ENCODE data around the gene PTPRT. TPM values are rescaled to one million over a fixed set of nuclear protein-coding genes. Genes with fewer than 3 reads are reported as not detected.

The PTPRT gene
- polyA plus RNA-seq, 2 of the 4 experiments (the other 2 are of a cell fraction): not detected

DNA sequence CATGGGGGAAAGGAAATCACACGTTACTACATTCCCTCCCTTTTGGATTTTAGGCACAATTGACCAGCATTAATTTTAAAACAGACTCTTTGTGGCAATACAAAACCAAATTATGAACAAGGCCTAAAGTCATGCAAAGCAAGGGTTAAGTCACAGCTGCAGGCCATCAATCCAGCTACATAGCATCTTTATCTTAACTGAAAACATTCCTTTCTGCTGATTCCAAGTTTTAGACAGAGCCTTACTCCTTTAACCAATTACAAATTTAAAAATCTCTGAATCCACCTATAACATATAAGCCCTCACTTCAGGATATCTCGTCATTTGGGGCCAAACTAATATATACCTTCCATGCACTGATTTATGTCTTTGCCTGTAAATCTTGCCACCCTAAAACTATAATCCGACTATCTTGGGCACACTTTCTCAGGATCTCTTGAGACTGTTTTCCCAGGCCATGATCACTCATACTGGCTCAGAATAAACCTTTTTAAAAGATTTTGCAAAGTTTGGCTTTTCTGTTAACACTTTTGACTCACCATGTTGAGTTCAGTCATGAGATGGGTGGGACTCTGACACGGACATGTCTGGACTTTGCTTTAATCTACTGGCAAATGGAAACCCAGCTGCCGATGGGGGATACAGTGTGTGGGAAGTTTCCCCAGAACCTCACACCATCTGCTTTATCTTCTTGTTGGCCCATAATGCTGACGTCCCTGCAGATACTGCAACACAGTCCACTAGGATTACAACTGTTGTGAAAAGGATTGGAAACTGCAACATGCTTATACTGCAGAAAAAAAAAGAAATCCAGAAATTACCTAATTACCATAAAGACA lies 757.0 kb downstream of the PTPRT start:
- no peak for FAIRE-seq
- 13% methylated on average over 6 of the region's 6 CpGs for WGBS (ENCODE audit: missing lambda C conversion rate)
- CTCF ChIA-PET: no interaction called here

DNA sequence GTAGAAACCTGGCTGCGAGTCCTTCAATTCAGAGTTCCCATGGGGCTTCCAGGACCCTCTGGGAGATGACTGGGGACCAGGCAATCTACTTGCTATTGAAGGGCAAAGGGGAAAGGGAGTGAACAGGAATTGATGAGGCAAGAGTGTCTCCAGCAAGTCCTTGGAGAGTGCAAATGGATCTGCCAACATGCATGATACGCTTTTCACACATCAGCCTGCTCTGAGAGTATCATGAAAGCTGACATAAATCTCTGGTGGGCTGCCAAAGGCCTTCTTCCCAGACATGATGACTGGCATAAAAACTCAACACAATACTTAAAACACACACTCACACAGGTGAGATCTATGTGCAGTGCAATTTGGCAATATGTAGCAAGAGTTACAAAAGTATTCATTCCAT lies 759.1 kb downstream of the PTPRT start:
- no peak overlapping the region for H3K27ac ChIP-seq
- ChIA-PET CTCF (interaction anchor here (1.6 kb wide), 1 partner anchor 10 kb away, joined by 3 read pairs; no protein-coding TSS in a partner anchor), POLR2A (no interaction called here)
- no peaks in the 10 kb centered on the region for H3K9me3 ChIP-seq
- ATAC-seq (no peak), FAIRE-seq (no peak), DNase-seq (ENCODE audit: low read depth in 1 of 2, low spot score in 1 of 2) (no peak)
- no peak overlapping the region for H3K4me2 ChIP-seq
- H3K4me1 ChIP-seq: no peaks in the 10 kb centered on the region
- H3K4me3 ChIP-seq: no peak overlapping the region
- 0% methylated on average over 2 of the region's 2 CpGs for WGBS (ENCODE audit: missing lambda C conversion rate)
- TF ChIP-seq, protein P1, sequence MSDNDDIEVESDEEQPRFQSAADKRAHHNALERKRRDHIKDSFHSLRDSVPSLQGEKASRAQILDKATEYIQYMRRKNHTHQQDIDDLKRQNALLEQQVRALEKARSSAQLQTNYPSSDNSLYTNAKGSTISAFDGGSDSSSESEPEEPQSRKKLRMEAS (IDR thresholded peaks at IDR 0.05): no peak
- peak; percentile 72 for TF ChIP-seq NFE2L2 (conservative IDR thresholded peaks at IDR 0.05; ENCODE audit: low read length)
- TF ChIP-seq MAFK (IDR thresholded peaks at IDR 0.05; ENCODE audit: partially characterized antibody): no peak
- TF ChIP-seq, protein P2, sequence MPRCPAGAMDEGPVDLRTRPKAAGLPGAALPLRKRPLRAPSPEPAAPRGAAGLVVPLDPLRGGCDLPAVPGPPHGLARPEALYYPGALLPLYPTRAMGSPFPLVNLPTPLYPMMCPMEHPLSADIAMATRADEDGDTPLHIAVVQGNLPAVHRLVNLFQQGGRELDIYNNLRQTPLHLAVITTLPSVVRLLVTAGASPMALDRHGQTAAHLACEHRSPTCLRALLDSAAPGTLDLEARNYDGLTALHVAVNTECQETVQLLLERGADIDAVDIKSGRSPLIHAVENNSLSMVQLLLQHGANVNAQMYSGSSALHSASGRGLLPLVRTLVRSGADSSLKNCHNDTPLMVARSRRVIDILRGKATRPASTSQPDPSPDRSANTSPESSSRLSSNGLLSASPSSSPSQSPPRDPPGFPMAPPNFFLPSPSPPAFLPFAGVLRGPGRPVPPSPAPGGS (IDR thresholded peaks at IDR 0.05): no peak

More for the DNA sequence above, 757.0 kb downstream of the PTPRT start:
- TF ChIP-seq HEYL (CRISPR knock-in tag; IDR thresholded peaks at IDR 0.05) (no peak), FOSB (CRISPR knock-in tag; IDR thresholded peaks at IDR 0.05) (no peak), HOXB13 (CRISPR knock-in tag; IDR thresholded peaks at IDR 0.05; ENCODE audit: low read depth) (no peak), GATA3 (IDR thresholded peaks at IDR 0.05; ENCODE audit: borderline replicate concordance) (no peak), MYC (IDR thresholded peaks at IDR 0.05; ENCODE audit: borderline replicate concordance, low read length) (no peak), CHD4 (IDR thresholded peaks at IDR 0.05; ENCODE audit: borderline replicate concordance) (no peak), PHF8 (IDR thresholded peaks at IDR 0.05; ENCODE audit: borderline replicate concordance, low read depth) (no peak), POLR2A (IDR thresholded peaks at IDR 0.05; ENCODE audit: low read length) (no peak), CBX8 (IDR thresholded peaks at IDR 0.05) (no peak), EHMT2 (IDR thresholded peaks at IDR 0.05; ENCODE audit: low read depth) (no peak), SREBF2 (IDR thresholded peaks at IDR 0.05) (no peak), CEBPB (IDR thresholded peaks at IDR 0.05) (no peak)
- TF ChIP-seq, protein P1 (IDR thresholded peaks at IDR 0.05): no peak
- TF ChIP-seq, protein P3, sequence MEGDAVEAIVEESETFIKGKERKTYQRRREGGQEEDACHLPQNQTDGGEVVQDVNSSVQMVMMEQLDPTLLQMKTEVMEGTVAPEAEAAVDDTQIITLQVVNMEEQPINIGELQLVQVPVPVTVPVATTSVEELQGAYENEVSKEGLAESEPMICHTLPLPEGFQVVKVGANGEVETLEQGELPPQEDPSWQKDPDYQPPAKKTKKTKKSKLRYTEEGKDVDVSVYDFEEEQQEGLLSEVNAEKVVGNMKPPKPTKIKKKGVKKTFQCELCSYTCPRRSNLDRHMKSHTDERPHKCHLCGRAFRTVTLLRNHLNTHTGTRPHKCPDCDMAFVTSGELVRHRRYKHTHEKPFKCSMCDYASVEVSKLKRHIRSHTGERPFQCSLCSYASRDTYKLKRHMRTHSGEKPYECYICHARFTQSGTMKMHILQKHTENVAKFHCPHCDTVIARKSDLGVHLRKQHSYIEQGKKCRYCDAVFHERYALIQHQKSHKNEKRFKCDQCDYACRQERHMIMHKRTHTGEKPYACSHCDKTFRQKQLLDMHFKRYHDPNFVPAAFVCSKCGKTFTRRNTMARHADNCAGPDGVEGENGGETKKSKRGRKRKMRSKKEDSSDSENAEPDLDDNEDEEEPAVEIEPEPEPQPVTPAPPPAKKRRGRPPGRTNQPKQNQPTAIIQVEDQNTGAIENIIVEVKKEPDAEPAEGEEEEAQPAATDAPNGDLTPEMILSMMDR (IDR thresholded peaks at IDR 0.05): no peak
- no peaks in the 10 kb centered on the region for H3K4me1 ChIP-seq
- POLR2A ChIA-PET: no interaction called here
- no peak overlapping the region for H3K4me3 ChIP-seq
- H3K9me3 ChIP-seq: no peaks in the 10 kb centered on the region
- no peak overlapping the region for H3K4me2 ChIP-seq
- no peak for ATAC-seq
- H3K27ac ChIP-seq: no peak overlapping the region
- no peak for DNase-seq (ENCODE audit: low read depth in 1 of 2, low spot score in 1 of 2)

DNA sequence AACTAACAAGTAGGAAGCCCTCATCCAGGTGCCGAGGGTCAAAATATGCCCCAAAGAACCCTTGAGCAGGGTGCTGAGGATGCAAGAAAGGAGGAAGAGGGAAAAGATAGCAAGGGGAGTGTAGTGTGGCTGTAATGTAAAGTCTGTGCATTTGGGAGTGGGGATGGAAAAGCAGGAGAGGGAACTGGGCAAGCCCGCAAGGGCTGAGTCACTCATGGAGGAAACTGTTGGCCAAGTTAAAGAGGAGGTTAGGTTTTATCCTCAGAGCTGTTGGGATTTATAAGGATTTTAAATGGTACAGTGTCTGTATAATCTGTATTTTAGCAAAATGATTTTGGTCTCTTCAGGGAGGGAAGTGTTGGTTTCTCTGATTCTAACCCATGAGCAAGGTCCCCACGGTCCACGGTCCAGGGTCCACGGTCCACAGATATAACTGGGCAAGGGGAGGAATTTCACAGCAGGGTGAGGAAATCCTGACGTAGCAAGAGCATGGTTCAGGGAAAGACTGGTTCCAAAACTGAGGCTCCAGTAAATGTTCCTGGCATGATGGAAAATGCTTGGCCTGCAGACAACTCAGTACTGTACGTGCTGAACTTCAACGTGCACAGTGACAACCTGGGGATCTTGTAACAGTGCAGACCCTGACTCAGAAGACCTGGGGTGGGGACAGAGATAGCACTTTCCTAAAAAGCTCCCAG lies 759.8 kb downstream of the PTPRT start:
- no peak for TF ChIP-seq HDAC2 (IDR thresholded peaks at IDR 0.05)
- TF ChIP-seq JUN (IDR thresholded peaks at IDR 0.05): no peak
- TF ChIP-seq, protein P4, sequence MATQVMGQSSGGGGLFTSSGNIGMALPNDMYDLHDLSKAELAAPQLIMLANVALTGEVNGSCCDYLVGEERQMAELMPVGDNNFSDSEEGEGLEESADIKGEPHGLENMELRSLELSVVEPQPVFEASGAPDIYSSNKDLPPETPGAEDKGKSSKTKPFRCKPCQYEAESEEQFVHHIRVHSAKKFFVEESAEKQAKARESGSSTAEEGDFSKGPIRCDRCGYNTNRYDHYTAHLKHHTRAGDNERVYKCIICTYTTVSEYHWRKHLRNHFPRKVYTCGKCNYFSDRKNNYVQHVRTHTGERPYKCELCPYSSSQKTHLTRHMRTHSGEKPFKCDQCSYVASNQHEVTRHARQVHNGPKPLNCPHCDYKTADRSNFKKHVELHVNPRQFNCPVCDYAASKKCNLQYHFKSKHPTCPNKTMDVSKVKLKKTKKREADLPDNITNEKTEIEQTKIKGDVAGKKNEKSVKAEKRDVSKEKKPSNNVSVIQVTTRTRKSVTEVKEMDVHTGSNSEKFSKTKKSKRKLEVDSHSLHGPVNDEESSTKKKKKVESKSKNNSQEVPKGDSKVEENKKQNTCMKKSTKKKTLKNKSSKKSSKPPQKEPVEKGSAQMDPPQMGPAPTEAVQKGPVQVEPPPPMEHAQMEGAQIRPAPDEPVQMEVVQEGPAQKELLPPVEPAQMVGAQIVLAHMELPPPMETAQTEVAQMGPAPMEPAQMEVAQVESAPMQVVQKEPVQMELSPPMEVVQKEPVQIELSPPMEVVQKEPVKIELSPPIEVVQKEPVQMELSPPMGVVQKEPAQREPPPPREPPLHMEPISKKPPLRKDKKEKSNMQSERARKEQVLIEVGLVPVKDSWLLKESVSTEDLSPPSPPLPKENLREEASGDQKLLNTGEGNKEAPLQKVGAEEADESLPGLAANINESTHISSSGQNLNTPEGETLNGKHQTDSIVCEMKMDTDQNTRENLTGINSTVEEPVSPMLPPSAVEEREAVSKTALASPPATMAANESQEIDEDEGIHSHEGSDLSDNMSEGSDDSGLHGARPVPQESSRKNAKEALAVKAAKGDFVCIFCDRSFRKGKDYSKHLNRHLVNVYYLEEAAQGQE (IDR thresholded peaks at IDR 0.05): no peak
- POLR2A ChIA-PET: no interaction called here
- WGBS (ENCODE audit: missing lambda C conversion rate): 11% methylated on average over 8 of the region's 8 CpGs
- H3K4me1 ChIP-seq: no peaks in the 10 kb centered on the region
- no peak for DNase-seq (ENCODE audit: low read depth in 1 of 2, low spot score in 1 of 2)
- FAIRE-seq: no peak
- H3K9me3 ChIP-seq: no peaks in the 10 kb centered on the region
- CTCF ChIA-PET: interaction anchor here (1.6 kb wide), 1 partner anchor 10 kb away, joined by 3 read pairs; no protein-coding TSS in a partner anchor
- no peak for ATAC-seq
- H3K4me2 ChIP-seq: no peak overlapping the region
- no peak overlapping the region for H3K27ac ChIP-seq
- H3K4me3 ChIP-seq: no peak overlapping the region

All from A549 (cell line).